HepG2 (cell line): ENCODE data around the gene LDAF1. TPM values are rescaled to one million over a fixed set of nuclear protein-coding genes. Genes with fewer than 3 reads are reported as not detected.

Experiments used
- ATF7 ChIP-seq, 2 experiments: fragments of 450-650 bp in 1 of 2; sonication (generic) in 1 of 2; formaldehyde crosslinking in 1 of 2; IDR thresholded peaks; 2 replicates each; pipeline versions ENCODE4 v1.4.0 to v1.6.1; 2016 to 2020; ENCODE audit warnings: antibody characterized with exemption in 1 of 2, mild to moderate bottlenecking in 1 of 2, missing genetic modification reagents in 1 of 2
- CAMTA2 ChIP-seq: sonication (generic); formaldehyde crosslinking; IDR thresholded peaks from 2 replicates; pipeline ENCODE4 v1.4.0; 2020; ENCODE audit warnings: mild to moderate bottlenecking, missing genetic modification reagents, borderline replicate concordance
- DRAP1 ChIP-seq: IDR thresholded peaks from 2 replicates; pipeline ENCODE4 v1.6.1; 2016; ENCODE audit warnings: missing genetic modification reagents, missing compliant biosample characterization
- EP300 ChIP-seq, 3 experiments: sonication (generic) in 1 of 3; formaldehyde crosslinking in 1 of 3; IDR thresholded peaks; 2 replicates each; pipeline versions ENCODE4 v1.5.1 to v1.6.1; 2011 to 2020; ENCODE audit warnings: low read depth in 2 of 3, low read length in 2 of 3, borderline replicate concordance in 1 of 3, improper control_type of control experiment in 1 of 3, mild to moderate bottlenecking in 1 of 3, missing genetic modification reagents in 1 of 3, moderate library complexity in 1 of 3
- GATAD2A ChIP-seq: IDR thresholded peaks from 2 replicates; pipeline ENCODE4 v1.6.1; 2016
- GTF3A ChIP-seq: sonication (generic); formaldehyde crosslinking; conservative IDR thresholded peaks from 2 replicates; pipeline ENCODE4 v1.4.0; 2020; ENCODE audit warnings: mild to moderate bottlenecking, missing genetic modification reagents
- MEF2D ChIP-seq: sonication (generic); formaldehyde crosslinking; IDR thresholded peaks from 2 replicates; pipeline ENCODE4 v1.5.1; 2020; ENCODE audit warnings: mild to moderate bottlenecking, missing genetic modification reagents
- MTERF4 ChIP-seq: sonication (generic); formaldehyde crosslinking; IDR thresholded peaks from 2 replicates; pipeline ENCODE4 v1.8.0; 2023; ENCODE audit warnings: mild to moderate bottlenecking, missing genetic modification reagents
- MYNN ChIP-seq: sonication (generic); formaldehyde crosslinking; IDR thresholded peaks from 2 replicates; pipeline ENCODE4 v1.4.0; 2020; ENCODE audit warnings: mild to moderate bottlenecking, low read depth, missing genetic modification reagents
- MZF1 ChIP-seq: sonication (generic); formaldehyde crosslinking; IDR thresholded peaks from 2 replicates; pipeline ENCODE4 v1.8.1; 2023; ENCODE audit warnings: mild to moderate bottlenecking, missing genetic modification reagents, borderline replicate concordance
- NR2F6 ChIP-seq, 2 experiments: IDR thresholded peaks; 2 replicates each; pipeline ENCODE4 v1.6.1; 2016; ENCODE audit warnings: antibody characterized with exemption in 1 of 2, mild to moderate bottlenecking in 1 of 2
- NRL ChIP-seq: sonication (generic); formaldehyde crosslinking; IDR thresholded peaks from 2 replicates; pipeline ENCODE4 v1.5.0; 2020; ENCODE audit warnings: missing genetic modification reagents, mild to moderate bottlenecking, moderate library complexity, borderline replicate concordance
- PRPF4 ChIP-seq: fragments of 200-400 bp; formaldehyde crosslinking; IDR thresholded peaks from 2 replicates; pipeline ENCODE4 v1.6.1; 2016; ENCODE audit warnings: low read length, low read depth; ENCODE audit not compliant: poor library complexity, severe bottlenecking
- TSC22D2 ChIP-seq: sonication (generic); formaldehyde crosslinking; IDR thresholded peaks from 2 replicates; pipeline ENCODE4 v1.5.1; 2020; ENCODE audit warnings: missing genetic modification reagents, mild to moderate bottlenecking, borderline replicate concordance
- XRCC5 ChIP-seq: fragments of 200-400 bp; formaldehyde crosslinking; optimal IDR thresholded peaks from 2 replicates; pipeline ENCODE3; 2017; ENCODE audit warnings: mild to moderate bottlenecking, low read length
- ZNF136 ChIP-seq: sonication (generic); formaldehyde crosslinking; IDR thresholded peaks from 2 replicates; pipeline ENCODE4 v1.8.1; 2022; ENCODE audit warnings: low read depth, mild to moderate bottlenecking, moderate library complexity, missing genetic modification reagents
- ZNF225 ChIP-seq: sonication (generic); formaldehyde crosslinking; IDR thresholded peaks from 2 replicates; pipeline ENCODE4 v1.4.0; 2020; ENCODE audit warnings: mild to moderate bottlenecking, missing genetic modification reagents
- ZNF577 ChIP-seq: sonication (generic); formaldehyde crosslinking; IDR thresholded peaks from 2 replicates; pipeline ENCODE4 v1.4.0; 2020; ENCODE audit warnings: mild to moderate bottlenecking, low read depth, missing genetic modification reagents, borderline replicate concordance
- ZNF674 ChIP-seq: sonication (generic); formaldehyde crosslinking; IDR thresholded peaks from 2 replicates; pipeline ENCODE4 v1.5.0; 2020; ENCODE audit warnings: low read depth, mild to moderate bottlenecking, missing genetic modification reagents
- ZNF777 ChIP-seq: sonication (generic); formaldehyde crosslinking; IDR thresholded peaks from 2 replicates; pipeline ENCODE4 v1.4.0; 2020; ENCODE audit warnings: missing genetic modification reagents
- ZNF780A ChIP-seq: sonication (generic); formaldehyde crosslinking; IDR thresholded peaks from 2 replicates; pipeline ENCODE4 v1.8.0; 2022; ENCODE audit warnings: mild to moderate bottlenecking, missing genetic modification reagents, moderate library complexity
- ZNF790 ChIP-seq: sonication (generic); formaldehyde crosslinking; IDR thresholded peaks from 2 replicates; pipeline ENCODE4 v1.8.0; 2022; ENCODE audit warnings: missing genetic modification reagents, mild to moderate bottlenecking, borderline replicate concordance
- polyA plus RNA-seq, 8 experiments: library from polyadenylated mRNA; depleted of rRNA in 3 of 8; stranded (reverse) in 7 of 8; unstranded in 1 of 8; fragments of >200 nt; fragmentation: Illumina TruSeq in 4 of 8; extraction: Trizol in 4 of 8; gene quantifications; 2 replicates each; pipeline versions ENCODE4 v1.2.1 to v1.2.3, GENCODE V29; 2011 to 2016; ENCODE audit warnings: low read depth in 4 of 8, missing spikeins in 1 of 8, mixed read lengths in 1 of 8; ENCODE audit not compliant: insufficient read depth in 1 of 8
- total RNA-seq, 5 experiments: library from RNA; depleted of rRNA; stranded (reverse); fragments of >200 nt; fragmentation: Illumina TruSeq; extraction: Trizol; gene quantifications; 2 replicates each; pipeline ENCODE4 v1.2.3, GENCODE V29; 2016; ENCODE audit warnings: low read depth in 1 of 5

Gene LDAF1
- total and polyA plus RNA-seq, 2 of the 13 experiments (the other 11 are each of a cell fraction or from before 2014, with no cell fraction given) = 6.3 to 7.5 TPM

- TF ChIP-seq DRAP1 (CRISPR knock-in tag) (no peak), EP300 (IDR thresholded peaks at IDR 0.05; ENCODE audit: low read depth in 2 of 2, low read length in 2 of 2) (peak in 1 of 2 experiments; percentile 32; a peak in 2 of 4 replicates), EP300 (CRISPR knock-in tag; IDR thresholded peaks at IDR 0.05; ENCODE audit: borderline replicate concordance) (no peak; the same call in 1 of the 2 replicates), ZNF790 (no peak), ZNF577 (CRISPR knock-in tag) (no peak), ATF7 (IDR thresholded peaks at IDR 0.05) (no peak), ATF7 (CRISPR knock-in tag; IDR thresholded peaks at IDR 0.05) (peak; percentile 54; the same call in 1 of the 2 replicates), XRCC5 (peak; percentile 64), MZF1 (CRISPR knock-in tag) (no peak), ZNF777 (peak; percentile 86), MTERF4 (CRISPR knock-in tag) (peak; percentile 82; the same call in 1 of the 2 replicates), ZNF225 (CRISPR knock-in tag) (no peak; the same call in 1 of the 2 replicates), NRL (no peak), NR2F6 (IDR thresholded peaks at IDR 0.05) (no peak), NR2F6 (CRISPR knock-in tag; IDR thresholded peaks at IDR 0.05) (0 out of 2 replicates have a peak, but pooled peaks have one; percentile 1), MEF2D (no peak), MYNN (CRISPR knock-in tag) (no peak), PRPF4 (no peak), TSC22D2 (peak; percentile 50; the same call in 1 of the 2 replicates), GTF3A (peak; percentile 72; the same call in 1 of the 2 replicates), ZNF136 (no peak), GATAD2A (CRISPR knock-in tag) (no peak), ZNF674 (CRISPR knock-in tag) (no peak), CAMTA2 (CRISPR knock-in tag) (no peak), ZNF780A (CRISPR knock-in tag) (no peak)
Observed at GRCh38 chr16:21158208-21159110, at the start of gene LDAF1 (continued).
